ENCODE results near the gene ROCK1. TPM values are rescaled to one million over a fixed set of nuclear protein-coding genes. Genes with fewer than 3 reads are reported as not detected.

Gene ROCK1
- total and polyA plus RNA-seq, 2 experiments from 2014 or later: 27.3 to 27.7 TPM

GRCh38 chr18:21118806-21119205, 7.2 kb upstream of the ROCK1 start:
- H3K4me3 ChIP-seq: no peak overlapping the region
- no peak overlapping the region for H3K27ac ChIP-seq
- DNase-seq (ENCODE audit: low read depth in 1 of 2, low spot score in 1 of 2): no peak
- H3K27me3 ChIP-seq: no peaks in the 10 kb centered on the region
- H3K9me3 ChIP-seq (ENCODE audit: low read depth): no peaks in the 10 kb centered on the region
- TF ChIP-seq CTCF (IDR thresholded peaks at IDR 0.05; ENCODE audit: low read depth, low read length): no peak
- H3K36me3 ChIP-seq: no peaks in the 10 kb centered on the region
- H3K4me1 ChIP-seq (ENCODE audit: low read depth): no peaks in the 10 kb centered on the region

GRCh38 chr18:21117409-21118131, 6.0 kb upstream of the ROCK1 start:
- Histone ChIP-seq H3K4me1 (ENCODE audit: low read depth) (no peaks in the 10 kb centered on the region), H3K36me3 (no peaks in the 10 kb centered on the region), H3K4me3 (no peak overlapping the region), H3K27ac (no peak overlapping the region), H3K27me3 (no peaks in the 10 kb centered on the region), H3K9me3 (ENCODE audit: low read depth) (no peaks in the 10 kb centered on the region)
- no peak for TF ChIP-seq CTCF (IDR thresholded peaks at IDR 0.05; ENCODE audit: low read depth, low read length)
- peak in 1 of 2 donors; percentile 80 for DNase-seq (ENCODE audit: low read depth in 1 of 2, low spot score in 1 of 2)

DNA sequence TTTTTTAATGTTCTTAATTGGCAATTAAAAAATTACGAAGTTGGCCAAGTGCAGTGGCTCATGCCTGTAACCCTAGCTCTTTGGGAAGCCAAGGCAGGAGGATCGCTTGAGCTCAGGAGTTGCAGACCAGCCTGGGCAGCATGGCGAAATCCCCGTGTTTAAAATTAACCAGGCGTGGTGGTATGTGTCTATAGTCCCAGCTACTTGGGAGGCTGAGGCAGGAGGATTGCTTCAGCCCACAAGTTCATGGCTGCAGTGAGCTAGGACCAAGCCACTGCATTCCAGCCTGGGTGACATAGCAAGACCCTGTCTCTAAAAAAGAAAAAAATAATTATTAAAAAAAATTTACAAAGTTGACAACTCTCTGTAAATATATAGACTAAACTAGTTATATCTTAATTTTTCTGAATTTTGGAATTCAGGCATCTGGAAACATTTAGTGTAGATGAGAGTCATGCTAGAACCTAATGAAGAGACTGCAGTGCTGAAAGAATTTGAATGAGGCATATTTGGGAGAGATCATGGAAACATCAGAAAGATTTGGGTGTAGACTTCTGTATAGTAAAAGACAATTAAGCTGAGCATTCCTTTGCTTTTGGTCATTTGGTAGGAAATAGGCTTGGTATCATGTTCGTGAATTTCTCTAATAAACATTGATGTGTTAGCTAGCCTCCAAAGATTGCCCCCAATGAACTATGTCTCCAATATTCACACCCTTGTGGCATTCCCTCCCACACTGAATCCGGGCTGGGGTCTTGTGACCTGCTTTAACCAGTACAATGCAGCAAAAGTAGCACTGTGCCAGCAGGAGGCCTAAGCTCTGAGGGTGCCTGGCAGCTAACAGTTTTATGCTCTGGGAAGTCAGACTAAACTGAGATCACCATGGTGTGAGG, 4.2 kb upstream of the ROCK1 start:
- H3K27me3 ChIP-seq: no peaks in the 10 kb centered on the region
- H3K36me3 ChIP-seq: no peaks in the 10 kb centered on the region
- H3K9me3 ChIP-seq (ENCODE audit: low read depth): no peaks in the 10 kb centered on the region
- peak; percentile 13 to 21 for DNase-seq (ENCODE audit: low read depth in 1 of 2, low spot score in 1 of 2)
- no peak for TF ChIP-seq CTCF (IDR thresholded peaks at IDR 0.05; ENCODE audit: low read depth, low read length)
- H3K4me3 ChIP-seq: no peak overlapping the region
- no peak overlapping the region for H3K27ac ChIP-seq
- H3K4me1 ChIP-seq (ENCODE audit: low read depth): no peaks in the 10 kb centered on the region

DNA sequence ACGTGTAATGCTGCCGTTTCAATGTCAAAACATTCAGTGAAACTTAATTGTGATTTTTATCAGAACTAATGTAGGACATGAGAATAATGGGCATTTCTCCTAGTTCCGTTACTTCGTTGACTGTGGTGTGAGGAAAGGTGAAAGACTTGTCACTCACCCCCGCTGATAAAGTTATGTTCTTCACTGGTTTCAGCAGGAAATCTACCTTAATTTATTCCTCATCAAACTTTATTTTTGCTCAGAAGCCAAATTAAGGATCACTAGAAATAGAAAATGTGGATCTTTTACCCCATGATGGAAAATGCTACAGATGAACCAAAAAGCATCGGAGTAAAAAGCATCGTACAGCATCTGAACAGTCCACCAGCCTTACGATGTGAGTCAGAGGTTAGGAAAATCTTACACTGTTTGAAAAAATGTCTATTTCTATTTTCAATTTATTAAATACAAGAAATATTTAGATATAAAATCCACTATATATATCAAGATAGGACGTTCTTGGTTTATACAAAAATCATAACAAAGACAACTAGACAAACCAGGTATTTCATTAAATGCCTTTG, 1.0 kb upstream of the ROCK1 start:
- Histone ChIP-seq H3K36me3 (no peaks in the 10 kb centered on the region), H3K27me3 (no peaks in the 10 kb centered on the region), H3K27ac (peak overlapping the region; percentile 13), H3K9me3 (ENCODE audit: low read depth) (no peaks in the 10 kb centered on the region), H3K4me3 (peak overlapping the region; percentile 85), H3K4me1 (ENCODE audit: low read depth) (peaks cover 14% of the 10 kb centered on the region)
- TF ChIP-seq CTCF (IDR thresholded peaks at IDR 0.05; ENCODE audit: low read depth, low read length): no peak
- DNase-seq (ENCODE audit: low read depth in 1 of 2, low spot score in 1 of 2): peak in 1 of 2 donors; percentile 17

- H3K27ac ChIP-seq: peak overlapping the region; percentile 13
- no peak for DNase-seq (ENCODE audit: low read depth in 1 of 2, low spot score in 1 of 2)
- no peaks in the 10 kb centered on the region for H3K27me3 ChIP-seq
- no peak for TF ChIP-seq CTCF (IDR thresholded peaks at IDR 0.05; ENCODE audit: low read depth, low read length)
- peaks cover 17% of the 10 kb centered on the region for H3K4me1 ChIP-seq (ENCODE audit: low read depth)
- H3K36me3 ChIP-seq: no peaks in the 10 kb centered on the region
- no peaks in the 10 kb centered on the region for H3K9me3 ChIP-seq (ENCODE audit: low read depth)
- H3K4me3 ChIP-seq: peak overlapping the region; percentile 85
These were observed 494 bp upstream of the ROCK1 start for GRCh38 chr18:21112140-21112473.
